Tibial artery (tissue), 4 donors: ENCODE data around the gene KCTD16.

Source experiments
- DNase-seq, 2 donors: peaks; one replicate each; pipeline ENCODE4 v3.0.0-alpha.2; 2019
- H3K27ac ChIP-seq, 2 donors: fragments of 200-600 bp; sonication (generic) in 1 of 2; 1 replicate in 1 of 2; 2 replicates in 1 of 2; pipeline ENCODE4 v1.5.1; 2018 to 2019; ENCODE audit warnings: mild to moderate bottlenecking in 1 of 2
- H3K27me3 ChIP-seq, 2 donors: fragments of 200-600 bp; sonication (generic) in 1 of 2; one replicate each; pipeline versions ENCODE4 v1.5.1 to v1.6.0; 2016 to 2019
- H3K36me3 ChIP-seq, 3 donors: fragments of 200-600 bp; sonication (generic) in 2 of 3; one replicate each; pipeline ENCODE4 v1.5.1; 2016 to 2019; ENCODE audit warnings: mild to moderate bottlenecking in 2 of 3
- H3K4me1 ChIP-seq, 4 donors: fragments of 200-600 bp; sonication (generic) in 2 of 4; 1 replicate in 3 of 4; 2 replicates in 1 of 4; pipeline ENCODE4 v1.5.1; 2016 to 2019
- H3K4me3 ChIP-seq, 2 donors: fragments of 200-600 bp; sonication (generic) in 1 of 2; 1 replicate in 1 of 2; 2 replicates in 1 of 2; pipeline ENCODE4 v1.5.1; 2018 to 2019; ENCODE audit warnings: mild to moderate bottlenecking in 2 of 2
- H3K9me3 ChIP-seq, 3 donors: fragments of 200-600 bp; sonication (generic) in 1 of 3; one replicate each; pipeline ENCODE4 v1.5.1; 2016 to 2019
- CTCF ChIP-seq, 2 experiments: fragments of 200-600 bp in 1 of 2; fragments of 450-650 bp in 1 of 2; IDR thresholded peaks; one replicate each; pipeline ENCODE4 v1.5.1; 2017 to 2019; ENCODE audit warnings: antibody characterized with exemption in 2 of 2, mild to moderate bottlenecking in 1 of 2, moderate library complexity in 1 of 2
- intact Hi-C: fragments of 100-400 bp; cut with DNase I; formaldehyde crosslinking; loops from one replicate; pipeline ENCODE4 v1.15.0; 2023; ENCODE audit warnings: low total_unique reads

KCTD16 gene

GRCh38 chr5:144284036-144284435 is 113.4 kb downstream of the KCTD16 start:
- Histone ChIP-seq H3K9me3 (no peaks in the 10 kb centered on the region), H3K36me3 (no peaks in the 10 kb centered on the region), H3K4me1 (peaks cover 0 to 9% (median 0%) of the 10 kb centered on the region in 4 donors), H3K4me3 (no peak overlapping the region), H3K27ac (no peak overlapping the region), H3K27me3 (no peaks in the 10 kb centered on the region)
- intact Hi-C loops: no loop called here
- TF ChIP-seq CTCF (IDR thresholded peaks at IDR 0.05): no peak
- DNase-seq: no peak

- Histone ChIP-seq H3K27me3 (no peaks in the 10 kb centered on the region), H3K9me3 (no peaks in the 10 kb centered on the region), H3K36me3 (no peaks in the 10 kb centered on the region), H3K4me3 (no peak overlapping the region), H3K27ac (no peak overlapping the region), H3K4me1 (peaks cover 0 to 9% (median 0%) of the 10 kb centered on the region in 4 donors)
- intact Hi-C loops: no loop called here
- no peak for DNase-seq
- no peak for TF ChIP-seq CTCF (IDR thresholded peaks at IDR 0.05)
Observed at GRCh38 chr5:144284931-144285502, 114.3 kb downstream of the KCTD16 start.

- TF ChIP-seq CTCF (IDR thresholded peaks at IDR 0.05): no peak
- Histone ChIP-seq H3K27ac (no peak overlapping the region), H3K9me3 (no peaks in the 10 kb centered on the region), H3K36me3 (no peaks in the 10 kb centered on the region), H3K4me3 (no peak overlapping the region), H3K27me3 (no peaks in the 10 kb centered on the region), H3K4me1 (peaks cover 0 to 9% (median 0%) of the 10 kb centered on the region in 4 donors)
- no peak for DNase-seq
- intact Hi-C loops: no loop called here
Observed at GRCh38 chr5:144289277-144289676, 118.6 kb downstream of the KCTD16 start.

- no peak for TF ChIP-seq CTCF (IDR thresholded peaks at IDR 0.05)
- intact Hi-C loops: no loop called here
- no peak for DNase-seq
- Histone ChIP-seq H3K4me1 (no peaks in the 10 kb centered on the region), H3K4me3 (no peak overlapping the region), H3K36me3 (no peaks in the 10 kb centered on the region), H3K27ac (no peak overlapping the region), H3K27me3 (no peaks in the 10 kb centered on the region), H3K9me3 (no peaks in the 10 kb centered on the region)
Observed at GRCh38 chr5:144292029-144292428, 121.4 kb downstream of the KCTD16 start.

- no peak for DNase-seq
- Histone ChIP-seq H3K4me3 (no peak overlapping the region), H3K36me3 (no peaks in the 10 kb centered on the region), H3K9me3 (no peaks in the 10 kb centered on the region), H3K4me1 (no peaks in the 10 kb centered on the region), H3K27me3 (no peaks in the 10 kb centered on the region), H3K27ac (no peak overlapping the region)
- no peak for TF ChIP-seq CTCF (IDR thresholded peaks at IDR 0.05)
- intact Hi-C loops: no loop called here
Observed at GRCh38 chr5:144295284-144295683, 124.6 kb downstream of the KCTD16 start.

- H3K27ac ChIP-seq: no peak overlapping the region
- H3K4me3 ChIP-seq: no peak overlapping the region
- no peak for TF ChIP-seq CTCF (IDR thresholded peaks at IDR 0.05)
- H3K27me3 ChIP-seq: no peaks in the 10 kb centered on the region
- intact Hi-C loops: no loop called here
- no peaks in the 10 kb centered on the region for H3K36me3 ChIP-seq
- no peaks in the 10 kb centered on the region for H3K9me3 ChIP-seq
- no peak for DNase-seq
- H3K4me1 ChIP-seq: no peaks in the 10 kb centered on the region
Observed at GRCh38 chr5:144297081-144297480, 126.4 kb downstream of the KCTD16 start.
